Prostate gland (tissue), 2 donors: ENCODE results near the gene CHMP6. TPM values are rescaled to one million over a fixed set of nuclear protein-coding genes. Genes with fewer than 3 reads are reported as not detected.
A peak's percentile ranks its signal among the peaks of the same experiment; 100 is the strongest.

Experiments
- DNase-seq: peaks from one replicate; pipeline ENCODE4 v3.0.0-alpha.2; 2019; ENCODE audit warnings: low spot score
- H3K27ac ChIP-seq, 2 donors: fragments of 200-600 bp; sonication (generic); 2 replicates each; pipeline ENCODE4 v1.5.1; 2017 to 2019
- H3K27me3 ChIP-seq: fragments of 200-600 bp; sonication (generic); replicated peaks from 2 replicates; pipeline ENCODE4 v1.5.1; 2019; ENCODE audit not compliant: insufficient read depth
- H3K36me3 ChIP-seq, 2 donors: fragments of 200-600 bp; sonication (generic); 1 replicate in 1 of 2; 2 replicates in 1 of 2; pipeline versions ENCODE4 v1.5.1 to v1.8.1; 2017 to 2019
- H3K4me1 ChIP-seq: fragments of 200-600 bp; sonication (generic); replicated peaks from 2 replicates; pipeline ENCODE4 v1.5.1; 2019
- H3K4me3 ChIP-seq, 2 donors: fragments of 200-600 bp; sonication (generic); 2 replicates each; pipeline ENCODE4 v1.5.1; 2017 to 2019
- H3K9me3 ChIP-seq: fragments of 200-600 bp; sonication (generic); 2 replicates; pipeline ENCODE4 v1.5.1; 2017
- POLR2A ChIP-seq: fragments of 450-650 bp; IDR thresholded peaks from one replicate; pipeline ENCODE4 v1.6.1; 2016; ENCODE audit warnings: antibody characterized with exemption, mild to moderate bottlenecking
- POLR2AphosphoS5 ChIP-seq: sonication (generic); formaldehyde crosslinking; IDR thresholded peaks from one replicate; pipeline ENCODE4 v1.6.1; 2017; ENCODE audit warnings: antibody characterized with exemption
- whole genome bisulfite sequencing: methylation state at CpG from one replicate; pipeline ENCODE4 v1.1.5; 2018; 5-methylcytosine and 5-hydroxymethylcytosine counted together
- intact Hi-C: fragments of 100-400 bp; cut with DNase I; formaldehyde crosslinking; loops from one replicate; pipeline ENCODE4 v1.14.2; 2022
- total RNA-seq, 2 donors: library from RNA; depleted of rRNA; stranded (reverse); fragments of >200 nt; gene quantifications; one replicate each; pipeline ENCODE4 v1.1.0, GENCODE V29; 2016
- TF ChIP-seq, protein P1 (sequence below), 4 experiments: fragments of 200-600 bp in 2 of 4; fragments of 450-650 bp in 2 of 4; sonication (generic) in 2 of 4; IDR thresholded peaks; 1 replicate in 3 of 4; 2 replicates in 1 of 4; pipeline ENCODE4 v1.5.1; 2016 to 2019; ENCODE audit warnings: antibody characterized with exemption in 4 of 4, mild to moderate bottlenecking in 2 of 4, moderate library complexity in 2 of 4

Gene CHMP6
- total RNA-seq, 2 donors from 2014 or later, result 30.6 to 35.3 TPM

DNA sequence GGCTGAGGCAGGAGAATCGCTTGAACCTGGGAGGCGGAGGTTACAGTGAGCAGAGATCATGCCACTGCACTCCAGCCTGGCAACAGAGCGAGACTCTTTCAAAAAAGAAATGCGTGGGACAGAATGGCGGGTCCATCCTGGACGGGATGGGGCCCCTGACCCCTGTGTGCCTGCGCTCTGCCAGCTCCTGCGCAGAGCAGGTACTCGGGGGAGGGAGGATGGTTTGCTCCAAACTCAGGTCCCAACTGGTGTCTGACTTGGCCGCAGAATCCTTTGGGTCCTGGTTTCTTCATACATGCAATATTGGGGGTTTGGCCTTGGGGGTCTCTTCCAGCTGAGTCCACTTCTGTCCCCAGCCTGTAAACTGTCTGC lies 10.4 kb downstream of the CHMP6 start:
- WGBS, result 61% methylated on average over 10 of the region's 10 CpGs
- intact Hi-C loops, result no loop called here

GRCh38 chr17:81002409-81003361 lies 11.0 kb downstream of the CHMP6 start:
- Histone ChIP-seq H3K9me3 (no peaks in the 10 kb centered on the region), H3K36me3 (peaks cover 0 to 17% of the 10 kb centered on the region in 2 donors), H3K4me3 (no peak overlapping the region), H3K27ac (no peak overlapping the region), H3K4me1 (no peaks in the 10 kb centered on the region), H3K27me3 (peaks cover 2% of the 10 kb centered on the region)
- intact Hi-C loops, result no loop called here
- DNase-seq, result no peak
- WGBS, result 46% methylated on average over 21 of the region's 21 CpGs
- TF ChIP-seq POLR2AphosphoS5, result peak; percentile 10
- no peak for TF ChIP-seq POLR2A
- TF ChIP-seq, protein P1, sequence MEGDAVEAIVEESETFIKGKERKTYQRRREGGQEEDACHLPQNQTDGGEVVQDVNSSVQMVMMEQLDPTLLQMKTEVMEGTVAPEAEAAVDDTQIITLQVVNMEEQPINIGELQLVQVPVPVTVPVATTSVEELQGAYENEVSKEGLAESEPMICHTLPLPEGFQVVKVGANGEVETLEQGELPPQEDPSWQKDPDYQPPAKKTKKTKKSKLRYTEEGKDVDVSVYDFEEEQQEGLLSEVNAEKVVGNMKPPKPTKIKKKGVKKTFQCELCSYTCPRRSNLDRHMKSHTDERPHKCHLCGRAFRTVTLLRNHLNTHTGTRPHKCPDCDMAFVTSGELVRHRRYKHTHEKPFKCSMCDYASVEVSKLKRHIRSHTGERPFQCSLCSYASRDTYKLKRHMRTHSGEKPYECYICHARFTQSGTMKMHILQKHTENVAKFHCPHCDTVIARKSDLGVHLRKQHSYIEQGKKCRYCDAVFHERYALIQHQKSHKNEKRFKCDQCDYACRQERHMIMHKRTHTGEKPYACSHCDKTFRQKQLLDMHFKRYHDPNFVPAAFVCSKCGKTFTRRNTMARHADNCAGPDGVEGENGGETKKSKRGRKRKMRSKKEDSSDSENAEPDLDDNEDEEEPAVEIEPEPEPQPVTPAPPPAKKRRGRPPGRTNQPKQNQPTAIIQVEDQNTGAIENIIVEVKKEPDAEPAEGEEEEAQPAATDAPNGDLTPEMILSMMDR (IDR thresholded peaks at IDR 0.05), result no peak

More for the DNA sequence above, 10.4 kb downstream of the CHMP6 start:
- H3K4me3 ChIP-seq, result no peak overlapping the region
- TF ChIP-seq, protein P1 (IDR thresholded peaks at IDR 0.05), result no peak
- TF ChIP-seq POLR2AphosphoS5 (no peak), POLR2A (no peak)
- peaks cover 2% of the 10 kb centered on the region for H3K27me3 ChIP-seq
- H3K4me1 ChIP-seq, result no peaks in the 10 kb centered on the region
- H3K27ac ChIP-seq, result no peak overlapping the region
- H3K9me3 ChIP-seq, result no peaks in the 10 kb centered on the region
- no peak for DNase-seq
- H3K36me3 ChIP-seq, result peaks cover 0 to 22% of the 10 kb centered on the region in 2 donors

- Histone ChIP-seq H3K27ac (no peak overlapping the region), H3K36me3 (peaks cover 0 to 6% of the 10 kb centered on the region in 2 donors), H3K4me3 (no peak overlapping the region), H3K27me3 (peaks cover 2% of the 10 kb centered on the region), H3K4me1 (no peaks in the 10 kb centered on the region), H3K9me3 (no peaks in the 10 kb centered on the region)
- intact Hi-C loops, result no loop called here
- DNase-seq, result no peak
- 7% methylated on average over 38 of the region's 72 CpGs for WGBS
- TF ChIP-seq, protein P1 (IDR thresholded peaks at IDR 0.05), result no peak
Observed at GRCh38 chr17:81003711-81004475, 12.3 kb downstream of the CHMP6 start.

DNA sequence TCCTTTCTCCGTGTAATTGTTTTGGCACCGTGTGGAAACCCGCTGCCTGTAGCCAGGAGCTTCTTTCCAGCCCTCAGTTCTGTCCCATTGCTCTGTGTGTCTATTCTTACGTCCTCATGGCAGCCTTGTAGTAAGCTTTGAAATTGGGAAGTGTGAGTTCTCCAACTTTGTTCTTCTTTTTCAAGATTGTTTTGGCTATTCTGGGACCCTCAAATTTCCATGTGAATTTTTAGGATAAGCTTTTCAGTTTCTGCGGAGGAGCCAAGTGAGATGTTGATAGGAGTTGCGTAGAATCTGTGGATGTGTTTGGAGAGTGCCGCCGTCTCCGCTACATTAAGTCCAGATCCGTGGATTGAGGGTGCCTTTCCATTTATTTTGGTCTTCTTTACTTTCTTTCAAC lies 15.2 kb downstream of the CHMP6 start:
- intact Hi-C loops, result no loop called here
- TF ChIP-seq POLR2A (no peak), POLR2AphosphoS5 (no peak)
- TF ChIP-seq, protein P1 (IDR thresholded peaks at IDR 0.05), result no peak
- 69% methylated on average over 10 of the region's 10 CpGs for WGBS
- Histone ChIP-seq H3K4me3 (no peak overlapping the region), H3K27ac (no peak overlapping the region), H3K9me3 (no peaks in the 10 kb centered on the region), H3K36me3 (no peaks in the 10 kb centered on the region), H3K27me3 (peaks cover 2% of the 10 kb centered on the region), H3K4me1 (no peaks in the 10 kb centered on the region)
- DNase-seq, result no peak
